SJCRH30 (cell line): Measurements from ENCODE around the gene PTH2. TPM values are rescaled to one million over a fixed set of nuclear protein-coding genes. Genes with fewer than 3 reads are reported as not detected.

ENCODE experiments used
- DNase-seq, 2 experiments: peaks; one replicate each; pipeline ENCODE4 v3.0.0-alpha.2; 2015 to 2020
- H3K27ac ChIP-seq: fragments of 250-450 bp; sonication (Bioruptor Pico); 2 replicates; pipeline ENCODE4 v1.5.1; 2020; ENCODE audit warnings: mild to moderate bottlenecking, moderate library complexity
- H3K27me3 ChIP-seq: fragments of 250-450 bp; sonication (Bioruptor Pico); 2 replicates; pipeline ENCODE4 v1.5.1; 2020; ENCODE audit warnings: mild to moderate bottlenecking, moderate library complexity
- H3K36me3 ChIP-seq: fragments of 250-450 bp; sonication (Bioruptor Pico); 2 replicates; pipeline ENCODE4 v1.5.1; 2020; ENCODE audit warnings: mild to moderate bottlenecking, moderate library complexity
- H3K4me1 ChIP-seq: fragments of 250-450 bp; sonication (Bioruptor Pico); 2 replicates; pipeline ENCODE4 v1.5.1; 2020; ENCODE audit warnings: mild to moderate bottlenecking, moderate library complexity
- H3K4me3 ChIP-seq: fragments of 250-450 bp; sonication (Bioruptor Pico); 2 replicates; pipeline ENCODE4 v1.5.1; 2020; ENCODE audit warnings: mild to moderate bottlenecking, moderate library complexity
- H3K9me3 ChIP-seq: fragments of 250-450 bp; sonication (Bioruptor Pico); replicated peaks from 2 replicates; pipeline ENCODE4 v1.5.1; 2020; ENCODE audit warnings: mild to moderate bottlenecking, moderate library complexity
- total RNA-seq: library from RNA; depleted of rRNA; stranded (reverse); fragments of >200 nt; shearing (Covaris generic); gene quantifications from 2 replicates; pipeline ENCODE4 v1.2.3, GENCODE V29; 2014

Gene PTH2
- total RNA-seq, 1 experiment from 2014 or later = not detected

DNA sequence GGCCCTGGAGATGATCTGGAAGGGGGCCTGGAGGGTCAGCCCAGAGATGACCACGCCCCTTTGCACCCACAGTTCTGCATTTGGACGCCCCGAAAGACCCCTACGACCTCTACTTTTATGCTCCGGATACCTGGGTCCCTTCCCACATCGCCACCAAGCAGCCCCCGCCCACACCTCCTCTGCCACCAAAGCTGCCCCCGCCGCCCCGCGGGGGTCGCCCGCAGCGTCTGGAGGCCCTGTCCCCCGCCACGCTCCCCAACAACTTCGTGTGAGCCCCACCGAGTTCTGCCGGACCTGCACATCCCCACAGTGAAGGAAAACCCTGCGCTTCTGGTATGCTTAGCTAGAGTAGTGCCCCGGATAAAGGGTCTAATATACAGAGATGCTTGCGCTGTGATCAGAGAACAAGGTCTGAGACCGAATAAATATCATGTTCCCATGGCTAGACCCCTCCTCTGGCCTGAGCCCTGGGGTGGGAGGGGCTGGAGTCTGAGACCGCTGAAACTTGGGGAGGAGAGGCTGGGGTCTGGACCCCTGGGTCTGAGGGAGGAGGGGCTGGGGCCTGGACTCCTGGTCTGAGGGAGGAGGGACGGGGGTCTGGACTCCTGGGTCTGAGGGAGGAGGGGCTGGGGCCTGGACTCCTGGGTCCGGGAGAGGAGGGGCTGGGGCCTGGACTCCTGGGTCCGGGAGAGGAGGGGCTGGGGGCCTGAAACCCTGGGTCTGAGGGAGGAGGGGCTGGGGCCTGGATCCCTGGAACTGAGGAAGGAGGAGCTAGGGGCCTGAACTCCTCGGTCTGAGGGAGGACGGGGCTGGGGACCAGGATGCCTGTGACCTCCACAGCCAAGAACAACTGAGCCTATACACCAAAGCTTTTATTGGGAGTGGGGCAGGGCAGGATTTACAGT is 5.6 kb upstream of the PTH2 start:
- H3K36me3 ChIP-seq = no peaks in the 10 kb centered on the region
- H3K4me1 ChIP-seq = no peaks in the 10 kb centered on the region
- DNase-seq = no peak
- no peaks in the 10 kb centered on the region for H3K9me3 ChIP-seq
- peaks cover 35% of the 10 kb centered on the region for H3K27me3 ChIP-seq
- no peak overlapping the region for H3K4me3 ChIP-seq
- no peak overlapping the region for H3K27ac ChIP-seq

- Histone ChIP-seq H3K9me3 (no peaks in the 10 kb centered on the region), H3K4me3 (peak overlapping the region; percentile 18; the same call in 1 of the 2 replicates), H3K27ac (no peak overlapping the region), H3K27me3 (peaks cover 36% of the 10 kb centered on the region), H3K36me3 (no peaks in the 10 kb centered on the region), H3K4me1 (no peaks in the 10 kb centered on the region)
- no peak for DNase-seq
These were observed 4.8 kb upstream of the PTH2 start for GRCh38 chr19:49427855-49428546.

GRCh38 chr19:49427339-49427738 is 4.1 kb upstream of the PTH2 start:
- DNase-seq = no peak
- no peaks in the 10 kb centered on the region for H3K9me3 ChIP-seq
- no peaks in the 10 kb centered on the region for H3K36me3 ChIP-seq
- peaks cover 36% of the 10 kb centered on the region for H3K27me3 ChIP-seq
- H3K4me3 ChIP-seq = no peak overlapping the region
- no peak overlapping the region for H3K27ac ChIP-seq
- H3K4me1 ChIP-seq = no peaks in the 10 kb centered on the region

DNA sequence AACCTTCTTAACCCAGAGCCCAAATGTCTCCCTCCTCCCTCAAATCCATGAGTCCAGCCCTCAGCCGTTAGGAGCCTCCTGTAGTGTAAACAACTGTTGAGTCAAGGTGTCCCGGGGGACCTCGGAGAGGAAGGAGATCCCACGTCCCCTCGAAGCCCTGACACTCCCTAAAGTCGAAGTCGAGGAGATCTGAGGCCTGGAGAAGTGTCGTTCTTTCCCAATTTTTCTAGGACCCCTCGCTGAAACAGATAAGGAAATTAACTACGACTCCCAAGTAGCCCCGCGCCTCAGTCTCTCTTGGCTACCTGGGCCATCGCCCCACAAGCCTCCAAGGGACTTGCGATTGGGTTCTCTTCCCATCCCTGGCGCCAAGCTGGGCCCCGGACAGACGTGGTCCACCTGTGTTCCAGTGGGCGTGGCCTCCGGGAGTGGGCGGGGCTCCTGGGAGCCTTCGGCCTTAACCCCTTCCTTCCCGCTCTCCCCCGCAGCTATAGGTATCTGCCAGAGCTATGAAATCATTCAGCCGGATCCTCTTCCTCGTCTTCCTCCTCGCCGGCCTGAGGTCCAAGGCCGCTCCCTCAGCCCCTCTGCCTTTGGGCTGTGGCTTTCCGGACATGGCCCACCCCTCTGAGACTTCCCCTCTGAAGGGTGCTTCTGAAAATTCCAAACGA is 2.8 kb upstream of the PTH2 start:
- Histone ChIP-seq H3K27me3 (peaks cover 43% of the 10 kb centered on the region), H3K4me1 (no peaks in the 10 kb centered on the region; the same call in 1 of the 2 replicates), H3K27ac (no peak overlapping the region), H3K36me3 (no peaks in the 10 kb centered on the region), H3K9me3 (no peaks in the 10 kb centered on the region), H3K4me3 (no peak overlapping the region)
- peak; percentile 42 to 48 for DNase-seq

DNA sequence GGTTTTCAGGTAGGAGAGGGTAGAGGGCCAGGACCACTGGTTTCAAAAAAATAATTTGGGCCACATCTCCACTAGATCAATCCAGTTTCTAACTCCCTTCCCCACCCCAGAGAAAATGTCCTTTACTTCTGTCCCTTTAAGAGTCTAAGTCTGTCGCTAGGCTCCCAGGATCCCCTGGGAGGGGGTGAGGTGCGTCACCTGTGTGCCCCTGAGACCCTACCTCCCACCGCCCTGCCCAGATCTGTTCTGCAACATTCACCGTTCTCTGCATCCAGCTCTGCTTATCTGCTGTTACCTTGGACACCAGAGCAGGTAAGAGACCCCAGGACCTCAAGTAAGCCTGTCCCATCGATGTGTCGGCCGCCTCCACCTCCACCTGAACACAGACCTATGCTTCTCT is 1.9 kb upstream of the PTH2 start, which contains the start of gene GFY:
Gene GFY (plus strand): TSS at position 211 of the 400 bp plus-strand sequence. CDS start 1,043 bp downstream, outside the sequence.
- Histone ChIP-seq H3K9me3 (no peaks in the 10 kb centered on the region), H3K27me3 (peaks cover 50% of the 10 kb centered on the region), H3K4me3 (no peak within 1 kb of the TSS), H3K4me1 (no peaks in the 10 kb centered on the region; the same call in 1 of the 2 replicates), H3K36me3 (no peaks in the 10 kb centered on the region), H3K27ac (no peak within 1 kb of the TSS)
- no peak for DNase-seq

GRCh38 chr19:49423985-49424303 is 703 bp upstream of the PTH2 start:
- H3K27ac ChIP-seq = no peak overlapping the region

GRCh38 chr19:49422407-49423070 is 702 bp downstream of the PTH2 start:
- Histone ChIP-seq H3K9me3 (no peaks in the 10 kb centered on the region), H3K27ac (no peak overlapping the region), H3K4me3 (no peak overlapping the region), H3K36me3 (no peaks in the 10 kb centered on the region), H3K27me3 (peaks cover 58% of the 10 kb centered on the region), H3K4me1 (no peaks in the 10 kb centered on the region; the same call in 1 of the 2 replicates)
- no peak for DNase-seq

More at GRCh38 chr19:49423985-49424303, 703 bp upstream of the PTH2 start:
- H3K36me3 ChIP-seq = no peaks in the 10 kb centered on the region
- no peaks in the 10 kb centered on the region for H3K9me3 ChIP-seq
- H3K4me1 ChIP-seq = no peaks in the 10 kb centered on the region; the same call in 1 of the 2 replicates
- no peak for DNase-seq
- peaks cover 62% of the 10 kb centered on the region for H3K27me3 ChIP-seq
- no peak overlapping the region for H3K4me3 ChIP-seq

DNA sequence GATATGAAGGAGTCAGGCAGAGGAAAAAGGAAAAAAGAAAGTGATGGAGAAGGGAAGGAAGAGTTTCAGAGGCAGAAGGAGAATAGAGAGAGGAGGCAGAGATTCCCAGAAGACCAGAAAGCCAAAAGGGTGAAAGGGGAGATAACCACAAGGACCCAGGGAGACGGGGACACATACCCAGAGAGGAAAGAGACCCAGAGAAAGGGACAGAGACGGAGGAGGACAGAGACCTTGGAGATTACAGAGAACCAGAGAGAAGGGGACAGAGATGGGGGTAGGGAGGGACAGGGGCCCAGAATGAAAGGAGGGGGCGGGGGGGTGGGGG is 1.4 kb downstream of the PTH2 start:
- Histone ChIP-seq H3K4me3 (no peak overlapping the region), H3K9me3 (no peaks in the 10 kb centered on the region), H3K27me3 (peaks cover 54% of the 10 kb centered on the region), H3K4me1 (no peaks in the 10 kb centered on the region; the same call in 1 of the 2 replicates), H3K36me3 (no peaks in the 10 kb centered on the region), H3K27ac (no peak overlapping the region)
- DNase-seq = no peak

DNA sequence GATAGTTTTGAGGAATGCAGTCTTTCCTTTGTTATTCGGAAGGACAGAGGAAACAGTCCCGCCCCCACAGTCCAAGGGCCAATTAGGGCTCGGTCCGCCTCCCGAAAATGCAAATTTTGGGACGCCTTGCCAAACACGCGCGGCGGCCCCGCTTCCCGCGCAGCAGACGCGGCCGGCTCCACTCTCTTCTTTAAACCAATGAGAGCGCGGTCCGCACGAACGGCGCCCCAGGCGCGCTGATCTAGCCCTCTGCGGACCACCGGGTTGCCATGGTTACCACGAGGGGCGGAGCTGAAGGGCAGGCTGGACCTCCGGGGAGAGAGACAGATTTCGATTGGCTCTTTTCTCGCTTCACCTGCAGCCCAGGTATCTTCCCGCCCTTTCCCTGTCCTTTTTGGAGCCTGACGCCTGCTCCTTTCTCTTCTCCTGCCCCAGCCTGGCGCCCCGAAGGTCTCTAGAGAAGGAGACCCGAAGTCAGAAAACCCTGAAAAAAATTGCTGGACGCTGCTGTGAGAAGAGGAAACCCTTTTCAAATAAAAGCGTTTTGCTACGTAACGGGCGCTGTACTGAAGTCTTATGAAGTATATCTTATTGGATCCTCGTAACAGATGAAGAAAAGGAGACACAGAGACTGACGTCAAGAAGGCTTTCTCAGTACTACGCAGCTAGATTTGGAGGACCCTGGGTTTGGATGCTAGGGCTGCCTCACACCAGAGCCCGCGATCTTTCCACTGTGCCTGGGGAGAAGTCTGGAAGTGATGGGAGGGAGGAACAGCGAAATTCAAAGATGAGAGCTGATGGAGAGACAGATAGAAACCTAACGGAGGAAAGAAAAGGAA is 2.0 kb downstream of the PTH2 start:
- H3K27me3 ChIP-seq = peaks cover 49% of the 10 kb centered on the region
- no peaks in the 10 kb centered on the region for H3K9me3 ChIP-seq
- no peak overlapping the region for H3K27ac ChIP-seq
- DNase-seq = peak; percentile 75 to 77
- H3K36me3 ChIP-seq = no peaks in the 10 kb centered on the region
- no peak overlapping the region for H3K4me3 ChIP-seq
- no peaks in the 10 kb centered on the region; the same call in 1 of the 2 replicates for H3K4me1 ChIP-seq

GRCh38 chr19:49420227-49420626 is 3.0 kb downstream of the PTH2 start:
- peaks cover 46% of the 10 kb centered on the region for H3K27me3 ChIP-seq
- H3K4me1 ChIP-seq = no peaks in the 10 kb centered on the region; the same call in 1 of the 2 replicates
- H3K9me3 ChIP-seq = no peaks in the 10 kb centered on the region
- no peak overlapping the region for H3K27ac ChIP-seq
- no peak for DNase-seq
- H3K36me3 ChIP-seq = no peaks in the 10 kb centered on the region
- no peak overlapping the region for H3K4me3 ChIP-seq

DNA sequence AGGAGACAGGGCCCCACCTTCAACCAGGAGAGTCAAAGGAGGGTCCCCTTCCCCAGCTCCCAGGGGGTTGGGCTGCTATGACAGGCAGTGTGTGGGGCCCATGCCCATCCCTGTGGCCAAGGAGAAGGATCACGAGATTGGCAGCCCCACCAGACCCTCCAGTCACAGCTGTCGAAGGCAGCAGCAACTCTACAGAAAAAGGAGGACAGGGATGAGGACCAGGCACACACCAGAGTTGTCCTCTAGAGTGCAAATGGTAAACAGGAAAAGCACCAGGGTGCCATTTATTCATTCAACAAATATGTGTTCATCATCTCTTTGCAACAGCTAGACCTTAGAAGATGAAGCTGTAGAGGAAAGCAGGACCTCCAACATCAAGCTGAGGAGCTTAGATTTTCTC is 4.1 kb downstream of the PTH2 start:
- H3K9me3 ChIP-seq = no peaks in the 10 kb centered on the region
- no peak for DNase-seq
- no peak overlapping the region for H3K4me3 ChIP-seq
- H3K27me3 ChIP-seq = peaks cover 40% of the 10 kb centered on the region
- no peaks in the 10 kb centered on the region; the same call in 1 of the 2 replicates for H3K4me1 ChIP-seq
- H3K36me3 ChIP-seq = no peaks in the 10 kb centered on the region
- no peak overlapping the region for H3K27ac ChIP-seq

GRCh38 chr19:49418511-49418910 is 4.7 kb downstream of the PTH2 start:
- H3K27ac ChIP-seq = no peak overlapping the region
- H3K9me3 ChIP-seq = no peaks in the 10 kb centered on the region
- H3K36me3 ChIP-seq = no peaks in the 10 kb centered on the region
- H3K4me1 ChIP-seq = no peaks in the 10 kb centered on the region; the same call in 1 of the 2 replicates
- DNase-seq = no peak
- peaks cover 35% of the 10 kb centered on the region for H3K27me3 ChIP-seq
- no peak overlapping the region for H3K4me3 ChIP-seq

- no peak for DNase-seq
- H3K4me3 ChIP-seq = no peak overlapping the region
- H3K27ac ChIP-seq = no peak overlapping the region
- no peaks in the 10 kb centered on the region for H3K36me3 ChIP-seq
- peaks cover 39% of the 10 kb centered on the region for H3K27me3 ChIP-seq
- no peaks in the 10 kb centered on the region for H3K9me3 ChIP-seq
- H3K4me1 ChIP-seq = no peaks in the 10 kb centered on the region; the same call in 1 of the 2 replicates
These were observed 6.2 kb downstream of the PTH2 start for GRCh38 chr19:49417088-49417487.

- H3K9me3 ChIP-seq = no peaks in the 10 kb centered on the region
- H3K27ac ChIP-seq = no peak overlapping the region
- peaks cover 31% of the 10 kb centered on the region for H3K27me3 ChIP-seq
- no peaks in the 10 kb centered on the region for H3K36me3 ChIP-seq
- no peaks in the 10 kb centered on the region; the same call in 1 of the 2 replicates for H3K4me1 ChIP-seq
- H3K4me3 ChIP-seq = no peak overlapping the region
- DNase-seq = no peak
These were observed 7.4 kb downstream of the PTH2 start for GRCh38 chr19:49415810-49416200.
